ENCODE results near the gene ATP6V1G2.

Gene ATP6V1G2

DNA sequence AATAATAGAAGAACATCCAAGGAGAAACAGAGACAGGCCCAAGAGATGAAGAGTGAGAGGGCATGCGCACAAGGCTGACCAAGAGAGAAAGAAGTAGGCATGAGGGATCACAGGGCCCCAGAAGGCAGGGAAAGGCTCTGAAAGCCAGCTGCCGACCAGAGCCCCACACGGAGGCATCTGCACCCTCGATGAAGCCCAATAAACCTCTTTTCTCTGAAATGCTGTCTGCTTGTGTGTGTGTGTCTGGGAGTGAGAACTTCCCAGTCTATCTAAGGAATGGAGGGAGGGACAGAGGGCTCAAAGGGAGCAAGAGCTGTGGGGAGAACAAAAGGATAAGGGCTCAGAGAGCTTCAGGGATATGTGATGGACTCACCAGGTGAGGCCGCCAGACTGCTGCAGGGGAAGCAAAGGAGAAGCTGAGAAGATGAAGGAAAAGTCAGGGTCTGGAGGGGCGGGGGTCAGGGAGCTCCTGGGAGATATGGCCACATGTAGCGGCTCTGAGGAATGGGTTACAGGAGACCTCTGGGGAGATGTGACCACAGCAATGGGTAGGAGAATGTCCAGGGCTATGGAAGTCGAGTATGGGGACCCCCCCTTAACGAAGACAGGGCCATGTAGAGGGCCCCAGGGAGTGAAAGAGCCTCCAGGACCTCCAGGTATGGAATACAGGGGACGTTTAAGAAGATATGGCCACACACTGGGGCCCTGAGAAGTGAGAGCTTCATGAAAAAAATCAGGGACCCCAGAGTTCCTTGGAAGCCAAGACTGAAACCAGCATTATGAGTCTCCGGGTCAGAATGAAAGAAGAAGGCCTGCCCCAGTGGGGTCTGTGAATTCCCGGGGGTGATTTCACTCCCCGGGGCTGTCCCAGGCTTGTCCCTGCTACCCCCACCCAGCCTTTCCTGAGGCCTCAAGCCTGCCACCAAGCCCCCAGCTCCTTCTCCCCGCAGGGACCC lies 28.0 kb upstream of the ATP6V1G2 start:
- no peak for TF ChIP-seq CTCF (conservative IDR thresholded peaks at IDR 0.05; ENCODE audit: low read depth, low read length)
- H3K4me3 ChIP-seq (ENCODE audit: low read length) = no peak overlapping the region
- no peak for DNase-seq (ENCODE audit: low read depth)

DNA sequence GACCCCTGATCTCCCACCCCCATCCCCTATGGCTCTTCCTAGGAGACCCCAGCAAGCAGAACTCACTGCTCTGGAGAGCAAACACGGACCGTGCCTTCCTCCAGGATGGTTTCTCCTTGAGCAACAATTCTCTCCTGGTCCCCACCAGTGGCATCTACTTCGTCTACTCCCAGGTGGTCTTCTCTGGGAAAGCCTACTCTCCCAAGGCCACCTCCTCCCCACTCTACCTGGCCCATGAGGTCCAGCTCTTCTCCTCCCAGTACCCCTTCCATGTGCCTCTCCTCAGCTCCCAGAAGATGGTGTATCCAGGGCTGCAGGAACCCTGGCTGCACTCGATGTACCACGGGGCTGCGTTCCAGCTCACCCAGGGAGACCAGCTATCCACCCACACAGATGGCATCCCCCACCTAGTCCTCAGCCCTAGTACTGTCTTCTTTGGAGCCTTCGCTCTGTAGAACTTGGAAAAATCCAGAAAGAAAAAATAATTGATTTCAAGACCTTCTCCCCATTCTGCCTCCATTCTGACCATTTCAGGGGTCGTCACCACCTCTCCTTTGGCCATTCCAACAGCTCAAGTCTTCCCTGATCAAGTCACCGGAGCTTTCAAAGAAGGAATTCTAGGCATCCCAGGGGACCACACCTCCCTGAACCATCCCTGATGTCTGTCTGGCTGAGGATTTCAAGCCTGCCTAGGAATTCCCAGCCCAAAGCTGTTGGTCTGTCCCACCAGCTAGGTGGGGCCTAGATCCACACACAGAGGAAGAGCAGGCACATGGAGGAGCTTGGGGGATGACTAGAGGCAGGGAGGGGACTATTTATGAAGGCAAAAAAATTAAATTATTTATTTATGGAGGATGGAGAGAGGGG lies 27.1 kb upstream of the ATP6V1G2 start:
- TF ChIP-seq CTCF (conservative IDR thresholded peaks at IDR 0.05; ENCODE audit: low read depth, low read length) = no peak
- no peak for DNase-seq (ENCODE audit: low read depth)
- no peak overlapping the region for H3K4me3 ChIP-seq (ENCODE audit: low read length)

DNA sequence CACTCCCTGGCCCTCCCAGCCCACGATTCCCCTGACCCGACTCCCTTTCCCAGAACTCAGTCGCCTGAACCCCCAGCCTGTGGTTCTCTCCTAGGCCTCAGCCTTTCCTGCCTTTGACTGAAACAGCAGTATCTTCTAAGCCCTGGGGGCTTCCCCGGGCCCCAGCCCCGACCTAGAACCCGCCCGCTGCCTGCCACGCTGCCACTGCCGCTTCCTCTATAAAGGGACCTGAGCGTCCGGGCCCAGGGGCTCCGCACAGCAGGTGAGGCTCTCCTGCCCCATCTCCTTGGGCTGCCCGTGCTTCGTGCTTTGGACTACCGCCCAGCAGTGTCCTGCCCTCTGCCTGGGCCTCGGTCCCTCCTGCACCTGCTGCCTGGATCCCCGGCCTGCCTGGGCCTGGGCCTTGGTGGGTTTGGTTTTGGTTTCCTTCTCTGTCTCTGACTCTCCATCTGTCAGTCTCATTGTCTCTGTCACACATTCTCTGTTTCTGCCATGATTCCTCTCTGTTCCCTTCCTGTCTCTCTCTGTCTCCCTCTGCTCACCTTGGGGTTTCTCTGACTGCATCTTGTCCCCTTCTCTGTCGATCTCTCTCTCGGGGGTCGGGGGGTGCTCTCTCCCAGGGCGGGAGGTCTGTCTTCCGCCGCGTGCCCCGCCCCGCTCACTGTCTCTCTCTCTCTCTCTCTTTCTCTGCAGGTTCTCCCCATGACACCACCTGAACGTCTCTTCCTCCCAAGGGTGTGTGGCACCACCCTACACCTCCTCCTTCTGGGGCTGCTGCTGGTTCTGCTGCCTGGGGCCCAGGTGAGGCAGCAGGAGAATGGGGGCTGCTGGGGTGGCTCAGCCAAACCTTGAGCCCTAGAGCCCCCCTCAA lies 25.9 kb upstream of the ATP6V1G2 start, which contains the start of gene LTA:
Gene LTA, plus strand, starts transcription at position 249 of the 871 bp plus-strand sequence. Its CDS starts 454 bp downstream, at position 703.
- no peak for DNase-seq (ENCODE audit: low read depth)
- no peak within 1 kb of the TSS for H3K4me3 ChIP-seq (ENCODE audit: low read length)
- TF ChIP-seq CTCF (conservative IDR thresholded peaks at IDR 0.05; ENCODE audit: low read depth, low read length) = no peak

DNA sequence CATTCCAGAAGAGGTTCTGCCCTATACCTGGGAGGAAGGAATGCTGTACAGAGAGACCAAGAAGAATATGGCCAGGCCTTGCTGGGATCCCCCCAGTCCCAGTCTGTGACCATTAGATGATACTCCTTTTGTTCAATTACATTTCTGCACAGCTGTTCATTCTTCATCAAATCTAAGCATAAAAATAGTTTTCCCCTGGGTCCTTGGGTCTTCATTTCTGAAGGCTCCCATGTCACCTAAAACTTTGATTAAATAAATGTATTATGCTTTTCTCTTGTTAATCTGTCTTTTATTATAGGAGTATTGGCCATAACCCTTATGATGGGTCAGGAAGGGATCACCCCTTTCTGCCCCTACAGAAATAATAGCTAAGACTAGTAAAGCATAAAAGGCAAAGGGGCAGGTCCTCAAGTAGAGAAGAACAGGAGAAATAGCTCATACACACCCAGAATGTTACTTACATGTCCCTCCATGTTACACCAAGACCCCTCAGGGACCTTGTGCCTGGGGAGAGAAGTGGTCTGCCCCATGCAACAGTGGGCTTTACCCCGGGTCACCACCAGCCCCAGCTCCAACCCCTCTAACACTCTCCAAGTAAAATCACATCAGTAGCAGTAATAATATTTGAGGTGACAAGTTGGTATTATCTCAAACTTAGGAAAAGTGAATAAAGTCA lies 23.6 kb upstream of the ATP6V1G2 start:
- no peak overlapping the region for H3K4me3 ChIP-seq (ENCODE audit: low read length)
- no peak for TF ChIP-seq CTCF (conservative IDR thresholded peaks at IDR 0.05; ENCODE audit: low read depth, low read length)
- DNase-seq (ENCODE audit: low read depth) = no peak

- H3K4me3 ChIP-seq (ENCODE audit: low read length) = no peak overlapping the region
- no peak for DNase-seq (ENCODE audit: low read depth)
- no peak for TF ChIP-seq CTCF (conservative IDR thresholded peaks at IDR 0.05; ENCODE audit: low read depth, low read length)
These were observed 22.1 kb upstream of the ATP6V1G2 start for GRCh38 chr6:31568537-31568961.
